Measurements from ENCODE around the gene AQP5. TPM values are rescaled to one million over a fixed set of nuclear protein-coding genes. Genes with fewer than 3 reads are reported as not detected.

AQP5 gene
- total and polyA plus RNA-seq, 8 donors, result 0.41 to 2.8 (median 1.2) TPM

GRCh38 chr12:49925433-49926204, 36.1 kb upstream of the AQP5 start:
- Histone ChIP-seq H3K36me3 (no peaks in the 10 kb centered on the region), H3K4me1 (peaks cover 0 to 6% (median 4%) of the 10 kb centered on the region in 3 donors), H3K9me3 (no peaks in the 10 kb centered on the region), H3K4me3 (no peak overlapping the region), H3K27me3 (no peaks in the 10 kb centered on the region), H3K27ac (no peak overlapping the region)
- ATAC-seq, result no peak
- intact Hi-C loops (cut with DNase I), result no loop called here
- DNase-seq, result no peak
- no peak for FAIRE-seq
- 87 to 89% methylated on average over 11 of the region's 11 CpGs for WGBS, 2 donors
- no peak for TF ChIP-seq CTCF (IDR thresholded peaks at IDR 0.05)

- DNase-seq (no peak), ATAC-seq (no peak), FAIRE-seq (no peak)
- H3K4me3 ChIP-seq, result no peak overlapping the region
- no peaks in the 10 kb centered on the region for H3K4me1 ChIP-seq
- intact Hi-C loops (cut with DNase I), result no loop called here
- no peak overlapping the region for H3K27ac ChIP-seq
- TF ChIP-seq CTCF (IDR thresholded peaks at IDR 0.05), result no peak
- H3K36me3 ChIP-seq, result no peaks in the 10 kb centered on the region
- H3K9me3 ChIP-seq, result no peaks in the 10 kb centered on the region
- 85 to 89% methylated on average over 6 of the region's 6 CpGs for WGBS, 2 donors
- no peaks in the 10 kb centered on the region for H3K27me3 ChIP-seq
These were observed 33.2 kb upstream of the AQP5 start for GRCh38 chr12:49928471-49928870.

GRCh38 chr12:49929581-49929980, 32.1 kb upstream of the AQP5 start:
- Histone ChIP-seq H3K27me3 (no peaks in the 10 kb centered on the region), H3K36me3 (no peaks in the 10 kb centered on the region), H3K4me3 (no peak overlapping the region), H3K4me1 (no peaks in the 10 kb centered on the region), H3K27ac (no peak overlapping the region), H3K9me3 (no peaks in the 10 kb centered on the region)
- FAIRE-seq (no peak), ATAC-seq (no peak), DNase-seq (no peak)
- WGBS, 2 donors, result 73 to 78% methylated on average over 7 of the region's 7 CpGs
- no peak for TF ChIP-seq CTCF (IDR thresholded peaks at IDR 0.05)
- intact Hi-C loops (cut with DNase I), result no loop called here

- peak in 1 of 4 donors; percentile 49 for ATAC-seq
- intact Hi-C loops (cut with DNase I), result no loop called here
These were observed 31.0 kb upstream of the AQP5 start for GRCh38 chr12:49930515-49931288.

More at GRCh38 chr12:49930515-49931288, 31.0 kb upstream of the AQP5 start:
- Histone ChIP-seq H3K4me1 (no peaks in the 10 kb centered on the region), H3K4me3 (no peak overlapping the region), H3K9me3 (no peaks in the 10 kb centered on the region), H3K36me3 (no peaks in the 10 kb centered on the region), H3K27me3 (no peaks in the 10 kb centered on the region), H3K27ac (no peak overlapping the region)
- no peak for FAIRE-seq
- TF ChIP-seq CTCF (IDR thresholded peaks at IDR 0.05), result no peak
- WGBS, 2 donors, result 48 to 62% methylated on average over 3 of the region's 3 CpGs
- no peak for DNase-seq

Data from pancreas (tissue), 10 donors.